H1 (cell line): ENCODE data around the gene TAS1R1. TPM values are rescaled to one million over a fixed set of nuclear protein-coding genes. Genes with fewer than 3 reads are reported as not detected.

ENCODE experiments used
- HDAC6 ChIP-seq: IDR thresholded peaks from one replicate; pipeline ENCODE4 v1.7.1; 2012; ENCODE audit warnings: low read depth, mild to moderate bottlenecking, inconsistent platforms, low read length, moderate library complexity
- polyA plus RNA-seq, 7 experiments: library from polyadenylated mRNA; depleted of rRNA in 3 of 7; stranded (reverse) in 5 of 7; unstranded in 2 of 7; fragments of >200 nt in 5 of 7; fragments of 200-250 nt in 2 of 7; gene quantifications; 1 replicate in 5 of 7; 2 replicates in 1 of 7; 4 replicates in 1 of 7; pipeline versions ENCODE4 v1.2.1 to v1.2.3, GENCODE V29; 2011 to 2013; ENCODE audit warnings: missing spikeins in 2 of 7, mixed read lengths in 2 of 7
- total RNA-seq: library from RNA; stranded (reverse); fragmentation: NEBNext Ultra II Directional; extraction: Animal tissue kit (Norgen Biotek cat#: 25700); gene quantifications from 2 replicates; pipeline ENCODE4 v1.2.1, GENCODE V29; 2021
- TF ChIP-seq, protein P1 (sequence below): IDR thresholded peaks from 2 replicates; pipeline ENCODE4 v1.6.1; 2012; ENCODE audit warnings: inconsistent platforms

TAS1R1 gene
- total and polyA plus RNA-seq, 2 of the 8 experiments (the other 6 are each of a cell fraction or from before 2014, with no cell fraction given), result 0.26 TPM; not detected in 1

DNA sequence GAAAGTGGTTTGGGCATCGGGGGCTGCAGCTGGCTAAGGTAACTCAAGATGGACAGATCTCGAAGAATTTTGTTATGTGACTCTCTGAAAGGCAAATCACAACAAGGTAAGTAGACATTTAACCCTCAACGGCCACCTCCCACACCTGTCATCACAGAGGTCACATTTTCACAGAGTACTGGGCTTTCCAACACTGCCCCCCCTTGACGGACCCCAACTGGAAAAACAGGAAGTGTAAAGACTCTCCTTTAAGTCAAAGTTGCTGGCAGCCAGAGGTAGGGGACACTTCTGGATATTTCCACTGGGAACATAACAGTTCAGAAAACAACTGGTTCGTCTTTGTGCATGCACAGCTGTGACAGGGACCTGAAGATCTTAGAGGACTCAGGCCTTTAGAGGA, 23.1 kb upstream of the TAS1R1 start (continued):
- TF ChIP-seq, protein P1, sequence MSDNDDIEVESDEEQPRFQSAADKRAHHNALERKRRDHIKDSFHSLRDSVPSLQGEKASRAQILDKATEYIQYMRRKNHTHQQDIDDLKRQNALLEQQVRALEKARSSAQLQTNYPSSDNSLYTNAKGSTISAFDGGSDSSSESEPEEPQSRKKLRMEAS, result no peak
- no peak for TF ChIP-seq HDAC6
